H1 (cell line): ENCODE data around the gene PIGH. TPM values are rescaled to one million over a fixed set of nuclear protein-coding genes. Genes with fewer than 3 reads are reported as not detected.

ENCODE experiments used
- CTCF ChIA-PET: fragments of 300-600 bp; sonication (Branson Sonifier 250); formaldehyde crosslinking; loops from one replicate; lab custom pipeline; 2021; ENCODE audit not compliant: partially characterized antibody; lab: Charles Lee
- POLR2A ChIA-PET: fragments of 300-600 bp; sonication (Branson Sonifier 250); formaldehyde crosslinking; loops from one replicate; lab custom pipeline; 2021; ENCODE audit warnings: inconsistent platforms; ENCODE audit not compliant: partially characterized antibody; lab: Charles Lee
- DNase-seq, 2 experiments: peaks; one replicate each; pipeline versions ENCODE4 v3.0.0 to v3.0.0-alpha.2; 2010 to 2022; ENCODE audit warnings: low spot score in 2 of 2, low read depth in 1 of 2, mixed read lengths in 1 of 2
- FAIRE-seq: peaks from 2 replicates; lab custom pipeline; 2011; peaks lifted over from hg19 to GRCh38; lab: Jason Lieb, UNC
- H2AFZ ChIP-seq: 2 replicates; pipeline ENCODE4 v1.8.1; 2012; ENCODE audit warnings: low read length, inconsistent platforms
- H2AK5ac ChIP-seq: 2 replicates; pipeline ENCODE4 v1.6.1; 2013; ENCODE audit warnings: low read depth, low read length
- H2BK120ac ChIP-seq: replicated peaks from 2 replicates; pipeline ENCODE3; 2013; ENCODE audit warnings: low read depth, low read length, inconsistent platforms
- H2BK12ac ChIP-seq: 2 replicates; pipeline ENCODE4 v1.6.1; 2013; ENCODE audit warnings: low read depth, low read length
- H2BK15ac ChIP-seq: 2 replicates; pipeline ENCODE4 v1.6.1; 2013; ENCODE audit warnings: low read length
- H2BK20ac ChIP-seq: 2 replicates; pipeline ENCODE4 v1.6.1; 2013; ENCODE audit warnings: low read length
- H2BK5ac ChIP-seq: 2 replicates; pipeline ENCODE4 v1.6.1; 2013; ENCODE audit warnings: low read depth, low read length
- H3K14ac ChIP-seq: 2 replicates; pipeline ENCODE4 v1.6.1; 2013; ENCODE audit warnings: inconsistent platforms; ENCODE audit not compliant: insufficient read length
- H3K18ac ChIP-seq: 2 replicates; pipeline ENCODE4 v1.6.1; 2013; ENCODE audit warnings: low read length; ENCODE audit errors: extremely low read depth
- H3K23ac ChIP-seq: 2 replicates; pipeline ENCODE4 v1.6.1; 2013; ENCODE audit warnings: inconsistent platforms; ENCODE audit not compliant: insufficient read length
- H3K23me2 ChIP-seq: 2 replicates; pipeline ENCODE4 v1.6.1; 2013; ENCODE audit warnings: low read depth, low read length
- H3K27ac ChIP-seq: 2 replicates; pipeline ENCODE4 v1.6.1; 2011; ENCODE audit warnings: low read depth, low read length, inconsistent platforms
- H3K27me3 ChIP-seq, 4 experiments: replicated peaks in 1 of 4; 1 replicate in 1 of 4; 2 replicates in 3 of 4; pipeline versions ENCODE4 v1.6.1 to v1.8.1; 2011 to 2013; ENCODE audit warnings: low read length in 3 of 4, mild to moderate bottlenecking in 3 of 4, inconsistent platforms in 2 of 4, mixed read lengths in 2 of 4, moderate library complexity in 1 of 4; ENCODE audit not compliant: control insufficient read depth in 3 of 4, insufficient read depth in 3 of 4; ENCODE audit errors: extremely low read depth in 1 of 4
- H3K36me3 ChIP-seq, 4 experiments: 2 replicates each; pipeline versions ENCODE4 v1.6.1 to v1.8.1; 2011 to 2013; ENCODE audit warnings: mild to moderate bottlenecking in 4 of 4, low read length in 3 of 4, moderate library complexity in 2 of 4, control low read depth in 1 of 4, inconsistent platforms in 1 of 4; ENCODE audit not compliant: insufficient read depth in 4 of 4, control insufficient read depth in 2 of 4
- H3K4ac ChIP-seq: replicated peaks from 2 replicates; pipeline ENCODE3; 2013; ENCODE audit warnings: low read length, low read depth, mixed read lengths, inconsistent platforms; ENCODE audit not compliant: insufficient read length
- H3K4me1 ChIP-seq, 4 experiments: replicated peaks in 1 of 4; 1 replicate in 1 of 4; 2 replicates in 3 of 4; pipeline versions ENCODE4 v1.6.1 to v1.8.1; 2011 to 2013; ENCODE audit warnings: low read length in 3 of 4, inconsistent platforms in 2 of 4, mixed read lengths in 1 of 4; ENCODE audit not compliant: insufficient read depth in 4 of 4, control insufficient read depth in 3 of 4
- H3K4me2 ChIP-seq, 2 experiments: 2 replicates each; pipeline versions ENCODE4 v1.6.1 to v1.8.1; 2011 to 2013; ENCODE audit warnings: low read depth in 2 of 2, low read length in 2 of 2, control low read depth in 1 of 2, inconsistent platforms in 1 of 2, mild to moderate bottlenecking in 1 of 2; ENCODE audit not compliant: insufficient read depth in 1 of 2
- H3K4me3 ChIP-seq, 4 experiments: fragments of 200-600, 300-600 bp in 1 of 4; sonication (generic), shearing (Covaris generic), sonication (Bioruptor Twin) in 1 of 4; 2 replicates each; pipeline versions ENCODE4 v1.5.1 to v1.8.1; 2011 to 2016; ENCODE audit warnings: low read length in 4 of 4, low read depth in 3 of 4, control low read depth in 2 of 4, inconsistent platforms in 2 of 4, mild to moderate bottlenecking in 2 of 4, mixed read lengths in 1 of 4, moderate library complexity in 1 of 4; ENCODE audit not compliant: insufficient read depth in 2 of 4; ENCODE audit errors: extremely low read depth in 1 of 4
- H3K56ac ChIP-seq: replicated peaks from 2 replicates; pipeline ENCODE3; 2013; ENCODE audit warnings: low read depth, mild to moderate bottlenecking, mixed read lengths, low read length, inconsistent platforms; ENCODE audit not compliant: insufficient read length
- H3K79me1 ChIP-seq: 2 replicates; pipeline ENCODE4 v1.6.1; 2013; ENCODE audit warnings: low read depth, low read length, control low read depth
- H3K79me2 ChIP-seq, 2 experiments: 2 replicates each; pipeline versions ENCODE4 v1.6.1 to v1.8.1; 2012 to 2013; ENCODE audit warnings: low read length in 2 of 2, mild to moderate bottlenecking in 2 of 2, inconsistent platforms in 1 of 2; ENCODE audit not compliant: insufficient read depth in 2 of 2, control insufficient read depth in 1 of 2
- H3K9ac ChIP-seq, 4 experiments: replicated peaks in 1 of 4; 1 replicate in 1 of 4; 2 replicates in 3 of 4; pipeline versions ENCODE4 v1.6.1 to v1.8.1; 2011 to 2013; ENCODE audit warnings: low read depth in 3 of 4, low read length in 3 of 4, control low read depth in 2 of 4, mild to moderate bottlenecking in 2 of 4, moderate library complexity in 2 of 4, inconsistent platforms in 1 of 4; ENCODE audit errors: extremely low read depth in 1 of 4
- H3K9me3 ChIP-seq, 2 experiments: 2 replicates each; pipeline versions ENCODE4 v1.6.1 to v1.8.1; 2012 to 2013; ENCODE audit warnings: mild to moderate bottlenecking in 2 of 2, moderate library complexity in 2 of 2, control low read depth in 1 of 2, inconsistent platforms in 1 of 2, low read depth in 1 of 2, low read length in 1 of 2, mixed read lengths in 1 of 2; ENCODE audit not compliant: insufficient read depth in 2 of 2
- H4K20me1 ChIP-seq, 2 experiments: replicated peaks in 1 of 2; 2 replicates each; pipeline versions ENCODE3 to v1.8.1; 2011 to 2013; ENCODE audit warnings: inconsistent platforms in 2 of 2, low read length in 2 of 2, mild to moderate bottlenecking in 1 of 2; ENCODE audit not compliant: insufficient read depth in 2 of 2, control insufficient read depth in 1 of 2
- H4K5ac ChIP-seq: 2 replicates; pipeline ENCODE4 v1.6.1; 2013; ENCODE audit warnings: low read length, low read depth, mixed read lengths, inconsistent platforms; ENCODE audit not compliant: insufficient read length
- H4K8ac ChIP-seq: 2 replicates; pipeline ENCODE4 v1.8.0; 2013; ENCODE audit warnings: mild to moderate bottlenecking, moderate library complexity, low read length, inconsistent platforms; ENCODE audit not compliant: insufficient read depth; ENCODE audit errors: extremely low read depth
- H4K91ac ChIP-seq: replicated peaks from 2 replicates; pipeline ENCODE3; 2013; ENCODE audit warnings: low read length, mixed read lengths, inconsistent platforms; ENCODE audit not compliant: insufficient read length
- CREB1 ChIP-seq: IDR thresholded peaks from 2 replicates; pipeline ENCODE4 v1.6.1; 2012; ENCODE audit warnings: inconsistent platforms
- CTCF ChIP-seq, 3 experiments: IDR thresholded peaks; 1 replicate in 2 of 3; 2 replicates in 1 of 3; pipeline versions ENCODE4 v1.5.1 to v1.6.1; 2011; ENCODE audit warnings: low read length in 3 of 3, mild to moderate bottlenecking in 3 of 3, inconsistent platforms in 2 of 3, low read depth in 1 of 3, moderate library complexity in 1 of 3; ENCODE audit not compliant: insufficient read depth in 1 of 3; ENCODE audit errors: control extremely low read depth in 1 of 3
- EP300 ChIP-seq, 2 experiments: IDR thresholded peaks; 1 replicate in 1 of 2; 2 replicates in 1 of 2; pipeline ENCODE4 v1.6.1; 2011 to 2012; ENCODE audit warnings: low read depth in 2 of 2, low read length in 2 of 2, mild to moderate bottlenecking in 2 of 2, borderline replicate concordance in 1 of 2, inconsistent platforms in 1 of 2, moderate library complexity in 1 of 2
- HDAC2 ChIP-seq, 2 experiments: fragments of 300-600 bp in 1 of 2; sonication (generic) in 1 of 2; IDR thresholded peaks; 2 replicates each; pipeline ENCODE4 v1.6.1; 2011 to 2012; ENCODE audit warnings: low read depth in 2 of 2, low read length in 2 of 2, mild to moderate bottlenecking in 2 of 2, moderate library complexity in 2 of 2, borderline replicate concordance in 1 of 2, inconsistent platforms in 1 of 2
- KDM1A ChIP-seq: fragments of 200-600, 300-600 bp; sonication (generic); IDR thresholded peaks from 2 replicates; pipeline ENCODE4 v1.7.1; 2016; ENCODE audit warnings: mild to moderate bottlenecking, low read length, borderline replicate concordance
- PHF8 ChIP-seq: fragments of 200-600 bp; sonication (generic); conservative IDR thresholded peaks from 2 replicates; pipeline ENCODE4 v1.7.1; 2012; ENCODE audit warnings: low read depth, mild to moderate bottlenecking, inconsistent platforms, low read length, moderate library complexity
- RNF2 ChIP-seq: fragments of 200-900, 300-1000 bp; sonication (generic); IDR thresholded peaks from 2 replicates; pipeline ENCODE4 v1.7.1; 2016; ENCODE audit warnings: borderline replicate concordance, low read depth, mild to moderate bottlenecking, antibody characterized with exemption, low read length; ENCODE audit not compliant: poor library complexity, severe bottlenecking; ENCODE audit errors: missing control alignments
- SIRT6 ChIP-seq: IDR thresholded peaks from one replicate; pipeline ENCODE4 v1.7.1; 2012; ENCODE audit warnings: low read length, inconsistent platforms
- USF2 ChIP-seq: IDR thresholded peaks from 2 replicates; pipeline ENCODE4 v1.6.1; 2011; ENCODE audit warnings: low read length, improper control_type of control experiment
- WGBS, 2 experiments: shearing (Covaris generic) in 1 of 2; methylation state at CpG; one replicate each; pipeline versions ENCODE4 v1.1.6 to v1.1.7; 2013 to 2015; ENCODE audit warnings: low lambda C conversion rate in 2 of 2, mixed read lengths in 2 of 2, inconsistent platforms in 1 of 2, low coverage in 1 of 2, missing lambda C conversion rate in 1 of 2; ENCODE audit not compliant: insufficient replicate concordance in 2 of 2, insufficient coverage in 1 of 2, insufficient read length in 1 of 2; ENCODE audit errors: extremely low coverage in 1 of 2, missing lambda C conversion rate in 1 of 2; 5-methylcytosine and 5-hydroxymethylcytosine counted together
- polyA plus RNA-seq, 7 experiments: library from polyadenylated mRNA; depleted of rRNA in 3 of 7; stranded (reverse) in 5 of 7; unstranded in 2 of 7; fragments of >200 nt in 5 of 7; fragments of 200-250 nt in 2 of 7; gene quantifications; 1 replicate in 5 of 7; 2 replicates in 1 of 7; 4 replicates in 1 of 7; pipeline versions ENCODE4 v1.2.1 to v1.2.3, GENCODE V29; 2011 to 2013; ENCODE audit warnings: missing spikeins in 2 of 7, mixed read lengths in 2 of 7
- total RNA-seq: library from RNA; stranded (reverse); fragmentation: NEBNext Ultra II Directional; extraction: Animal tissue kit (Norgen Biotek cat#: 25700); gene quantifications from 2 replicates; pipeline ENCODE4 v1.2.1, GENCODE V29; 2021

The PIGH gene
- total and polyA plus RNA-seq, 2 of the 8 experiments (the other 6 are each of a cell fraction or from before 2014, with no cell fraction given): 7.2 to 8.6 TPM

- no peak for FAIRE-seq
- TF ChIP-seq HDAC2 (IDR thresholded peaks at IDR 0.05; ENCODE audit: borderline replicate concordance in 1 of 2, low read depth in 2 of 2, low read length in 2 of 2) (no peak), RNF2 (no peak), KDM1A (no peak), USF2 (no peak), CTCF (IDR thresholded peaks at IDR 0.05; ENCODE audit: control extremely low read depth in 1 of 3, insufficient read depth in 1 of 3, low read depth in 1 of 3, low read length in 3 of 3) (no peak), EP300 (IDR thresholded peaks at IDR 0.05; ENCODE audit: borderline replicate concordance in 1 of 2, low read depth in 2 of 2, low read length in 2 of 2) (no peak), SIRT6 (no peak), PHF8 (no peak), CREB1 (no peak)
These were observed 48.1 kb downstream of the PIGH start for GRCh38 chr14:67551940-67552339.

More at GRCh38 chr14:67551940-67552339, 48.1 kb downstream of the PIGH start:
- Histone ChIP-seq H3K14ac (no peak overlapping the region), H3K79me2 (no peaks in the 10 kb centered on the region), H2AFZ (no peak overlapping the region), H3K27ac (no peak overlapping the region), H3K9ac (no peak overlapping the region), H3K23ac (no peak overlapping the region), H2BK5ac (peak overlapping the region; percentile 49; the same call in 1 of the 2 replicates), H2AK5ac (no peak overlapping the region), H3K56ac (no peak overlapping the region), H4K91ac (no peak overlapping the region), H3K4me3 (no peak overlapping the region), H4K5ac (no peak overlapping the region), H3K27me3 (no peaks in the 10 kb centered on the region), H2BK120ac (no peak overlapping the region), H3K4me2 (no peak overlapping the region), H3K36me3 (peaks cover 0 to 2% (median 0%) of the 10 kb centered on the region in 4 experiments; a peak in 3 of 8 replicates), H3K4ac (no peak overlapping the region), H4K20me1 (no peaks in the 10 kb centered on the region), H3K9me3 (no peaks in the 10 kb centered on the region), H3K4me1 (no peaks in the 10 kb centered on the region), H3K23me2 (no peaks in the 10 kb centered on the region), H2BK12ac (no peak overlapping the region), H2BK15ac (no peak overlapping the region), H4K8ac (no peak overlapping the region), H3K79me1 (no peaks in the 10 kb centered on the region), H2BK20ac (no peak overlapping the region), H3K18ac (no peak overlapping the region)
- CTCF ChIA-PET: interaction anchor here (1.1 to 18.2 kb wide), 3 partner anchors 15 to 27 kb away, joined by 3 to 187 read pairs (median 14); no protein-coding TSS in a partner anchor
- POLR2A ChIA-PET: interaction anchor here (1.3 to 1.7 kb wide), 2 partner anchors 10 to 13 kb away, joined by 5 to 6 read pairs; no protein-coding TSS in a partner anchor
- no peak for DNase-seq
- 97% methylated on average over 3 of the region's 3 CpGs; no CpG with 5 or more reads in 1 of the 2 experiments for WGBS, 2 experiments
